Pons (tissue), 1 donor: ENCODE results near the gene NLK.
"Not testable (repeated sequence)": the region's sequence is repeated elsewhere in the genome, so short reads cannot be mapped to it uniquely, and the experiment has no call there.

Source experiments
- DNase-seq: peaks from one replicate; pipeline ENCODE4 v3.0.0-alpha.2; 2016; ENCODE audit warnings: low spot score

NLK gene

DNA sequence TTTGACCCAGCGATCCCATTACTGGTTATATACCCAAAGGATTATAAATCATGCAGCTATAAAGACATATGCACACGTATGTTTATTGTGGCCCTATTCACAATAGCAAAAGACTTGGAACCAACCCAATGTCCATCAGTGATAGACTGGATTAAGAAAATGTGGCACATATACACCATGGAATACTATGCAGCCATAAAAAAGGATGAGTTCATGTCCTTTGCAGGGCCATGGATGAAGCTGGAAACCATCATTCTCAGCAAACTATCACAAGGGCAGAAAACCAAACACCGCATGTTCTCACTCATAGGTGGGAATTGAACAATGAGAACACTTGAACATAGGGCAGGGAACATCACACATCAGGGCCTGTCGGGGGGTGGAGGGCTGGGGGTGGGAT is 112.9 kb downstream of the NLK start:
- not testable (repeated sequence) for DNase-seq

DNA sequence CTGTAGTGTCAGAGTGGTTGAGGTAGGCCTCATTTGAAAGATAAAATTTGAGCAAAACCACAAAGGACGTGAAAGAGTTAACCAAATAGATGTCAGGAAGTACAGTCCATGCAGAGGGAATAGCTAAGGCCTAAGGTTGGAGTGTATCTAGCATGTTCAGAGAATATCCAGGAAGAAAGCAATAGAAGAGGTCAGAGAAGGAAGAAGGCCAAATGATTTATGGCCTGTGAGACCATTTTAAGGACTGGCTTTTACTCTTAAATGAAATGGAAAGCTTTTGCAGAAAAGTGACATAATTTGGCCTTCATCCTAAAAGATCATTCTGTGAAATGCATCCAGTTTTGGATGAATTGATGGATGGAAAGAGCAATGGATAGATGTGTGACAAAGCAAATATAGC is 116.5 kb downstream of the NLK start:
- DNase-seq: no peak

DNA sequence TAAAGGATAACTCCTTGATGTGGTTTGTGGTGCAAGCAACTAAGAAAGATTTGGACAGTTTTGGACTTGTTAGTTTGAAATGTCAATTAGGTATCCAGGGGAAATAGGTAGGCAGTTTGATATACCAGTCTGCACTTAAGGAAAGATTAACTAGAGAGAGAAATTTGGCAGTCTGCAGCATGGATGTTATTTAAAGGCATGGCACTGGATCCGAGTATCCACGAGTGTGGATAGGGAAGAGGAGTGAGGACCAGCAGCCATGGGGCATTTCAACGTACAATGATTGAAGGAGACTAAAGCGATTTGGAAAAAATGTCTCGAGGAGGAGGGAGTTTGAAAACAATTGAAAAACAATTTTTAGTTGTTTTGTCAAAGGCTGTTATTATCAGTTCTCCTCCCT is 117.4 kb downstream of the NLK start:
- no peak for DNase-seq

DNA sequence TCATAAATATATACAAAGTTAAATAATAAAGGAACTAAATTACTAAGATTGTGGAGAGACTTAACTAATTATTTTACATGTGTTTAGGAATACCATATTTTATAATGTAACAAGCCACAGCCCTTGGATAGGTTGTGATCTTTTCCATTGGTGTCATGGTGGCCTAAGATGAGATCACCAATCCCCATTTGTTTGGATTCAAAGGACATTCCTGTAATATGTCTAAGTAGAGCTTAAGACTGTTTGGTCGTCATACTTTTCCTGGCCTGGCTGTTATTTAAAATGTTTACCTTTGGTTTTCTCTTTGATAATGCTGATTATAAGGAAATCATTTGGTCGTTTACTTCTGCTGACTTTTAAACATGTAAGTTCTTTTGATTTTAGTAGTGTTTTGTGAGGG is 118.1 kb downstream of the NLK start:
- no peak for DNase-seq

DNA sequence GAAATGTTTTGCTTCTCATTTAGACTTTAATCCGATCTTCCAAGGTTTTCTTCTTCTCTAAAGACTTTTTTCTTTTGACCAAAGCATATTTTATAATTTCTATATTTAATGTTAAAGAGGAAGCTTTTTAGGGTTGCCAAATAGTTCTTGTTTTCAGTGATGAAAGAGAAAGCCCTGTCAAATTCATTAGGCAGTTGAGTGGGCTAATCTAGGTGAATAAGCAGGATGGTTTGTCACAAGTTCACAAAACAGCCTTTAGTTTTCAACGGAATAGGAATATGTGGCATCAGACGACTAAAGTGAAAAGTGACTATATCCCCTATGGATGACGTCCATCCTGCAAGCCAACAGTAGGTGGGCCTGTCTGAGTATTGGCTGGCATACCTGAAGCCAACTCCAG is 118.8 kb downstream of the NLK start:
- no peak for DNase-seq

DNA sequence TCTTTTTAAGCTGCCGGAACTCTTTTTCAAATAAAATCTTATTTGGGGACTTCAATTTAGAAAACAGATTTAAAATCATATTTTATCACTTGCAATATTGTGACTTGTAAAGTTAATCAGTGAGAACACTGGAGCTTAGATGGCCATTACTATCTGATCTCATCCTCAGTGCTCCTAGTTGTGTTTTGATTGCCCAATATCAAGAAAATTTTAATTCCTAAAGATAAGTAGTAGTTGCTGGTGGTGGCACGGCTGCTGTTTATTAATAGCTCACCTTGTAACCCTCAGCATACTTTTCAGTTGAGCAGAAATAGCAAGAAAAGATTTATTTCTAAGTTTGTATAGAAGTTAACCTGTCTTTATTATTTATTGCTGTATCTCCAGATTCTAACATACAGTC is 124.0 kb downstream of the NLK start:
- DNase-seq: no peak

DNA sequence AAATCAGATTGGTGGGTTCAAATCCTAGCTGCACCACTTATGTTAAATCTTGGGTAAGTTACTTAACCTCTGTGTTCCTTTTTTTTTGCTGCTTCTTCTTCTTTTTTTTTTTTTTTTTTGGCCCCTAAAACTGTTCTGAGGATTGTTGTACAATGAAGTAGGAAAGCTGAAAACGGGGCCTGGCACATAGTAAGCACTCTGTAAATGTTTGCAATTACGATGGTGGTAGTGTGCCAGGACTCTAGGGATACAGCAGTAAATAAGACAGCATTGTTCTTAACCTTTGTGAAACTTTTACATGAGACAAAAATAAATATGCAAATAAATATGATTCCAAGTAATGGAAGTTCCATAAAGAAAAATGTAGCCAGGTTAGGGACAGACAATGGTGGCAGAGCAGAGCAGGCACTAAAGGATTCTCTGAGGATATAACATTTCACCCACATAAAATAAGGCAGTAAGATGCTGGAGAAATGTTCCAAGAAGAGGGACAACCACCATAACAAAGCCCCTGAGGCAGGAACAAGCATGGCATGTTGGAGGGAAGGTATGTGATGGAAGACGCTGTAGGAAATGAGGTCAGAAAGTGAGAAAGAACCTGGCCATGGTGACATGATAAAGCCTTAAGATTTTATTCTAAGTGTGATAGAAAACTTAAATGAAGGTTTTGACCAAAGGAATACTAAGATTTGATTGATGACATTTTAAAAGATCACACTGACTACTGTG is 127.3 kb downstream of the NLK start:
- no peak for DNase-seq

DNA sequence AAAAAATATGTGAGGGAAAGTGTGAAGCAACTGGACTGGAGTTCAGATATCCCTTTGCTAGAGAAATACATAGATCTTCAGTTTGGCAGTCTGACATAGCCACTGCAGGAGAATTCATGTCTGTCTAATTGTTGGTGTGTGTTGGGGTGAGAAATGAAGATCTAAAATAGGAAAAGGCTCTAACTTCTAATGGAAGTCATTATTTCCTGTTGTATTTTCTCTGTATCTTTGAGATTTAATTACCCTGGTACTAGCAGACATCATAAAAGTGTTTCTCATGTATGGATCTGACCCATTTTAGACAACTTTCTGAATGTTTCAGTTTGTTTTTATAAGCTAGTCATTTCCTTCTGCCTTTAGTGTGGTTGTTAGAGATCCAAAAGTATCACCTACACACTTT is 128.3 kb downstream of the NLK start:
- DNase-seq: no peak

DNA sequence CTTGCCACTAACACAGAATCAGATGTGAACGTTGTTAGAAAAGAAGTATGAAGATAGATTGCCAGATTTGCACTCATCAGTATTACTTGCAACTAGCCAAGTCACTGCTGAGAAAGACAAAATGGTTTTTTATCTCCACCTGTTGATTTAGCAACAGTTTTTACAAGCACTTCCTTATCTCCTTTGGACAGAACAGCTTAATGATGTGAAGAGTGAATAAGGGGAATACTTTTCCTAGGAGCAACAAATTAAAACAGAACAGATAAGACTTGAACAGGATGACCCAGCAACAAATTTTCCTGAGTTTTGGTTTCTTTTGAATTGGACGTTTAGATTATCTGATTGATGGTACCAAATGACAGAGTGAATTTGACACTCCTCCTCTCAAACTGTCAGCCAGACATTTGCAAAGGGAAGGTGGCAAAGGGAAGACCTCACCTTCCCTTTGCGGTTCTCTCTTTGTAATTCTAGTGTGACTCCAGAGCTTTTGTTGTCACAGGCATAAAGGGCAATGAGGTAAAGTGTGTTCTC is 130.6 kb downstream of the NLK start:
- no peak for DNase-seq

DNA sequence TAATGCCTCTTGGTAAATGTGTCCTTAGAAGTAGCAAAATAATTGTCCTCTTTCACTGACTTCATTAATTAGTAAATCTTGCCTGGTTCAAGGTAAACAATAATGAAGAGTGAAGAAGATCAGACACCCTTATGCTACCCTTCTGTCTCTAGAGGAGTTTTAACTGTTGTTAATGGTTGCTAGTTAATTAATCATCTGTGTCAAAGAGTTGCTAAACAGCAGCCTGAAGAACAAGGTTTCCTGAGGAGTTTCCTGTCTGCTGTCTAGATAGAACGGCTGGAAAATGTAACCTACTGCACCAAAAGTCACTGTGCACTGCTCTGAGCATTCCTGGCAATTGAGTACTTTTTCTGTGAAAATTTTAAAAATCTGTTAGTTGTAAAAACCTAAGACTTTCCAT is 131.3 kb downstream of the NLK start:
- no peak for DNase-seq

DNA sequence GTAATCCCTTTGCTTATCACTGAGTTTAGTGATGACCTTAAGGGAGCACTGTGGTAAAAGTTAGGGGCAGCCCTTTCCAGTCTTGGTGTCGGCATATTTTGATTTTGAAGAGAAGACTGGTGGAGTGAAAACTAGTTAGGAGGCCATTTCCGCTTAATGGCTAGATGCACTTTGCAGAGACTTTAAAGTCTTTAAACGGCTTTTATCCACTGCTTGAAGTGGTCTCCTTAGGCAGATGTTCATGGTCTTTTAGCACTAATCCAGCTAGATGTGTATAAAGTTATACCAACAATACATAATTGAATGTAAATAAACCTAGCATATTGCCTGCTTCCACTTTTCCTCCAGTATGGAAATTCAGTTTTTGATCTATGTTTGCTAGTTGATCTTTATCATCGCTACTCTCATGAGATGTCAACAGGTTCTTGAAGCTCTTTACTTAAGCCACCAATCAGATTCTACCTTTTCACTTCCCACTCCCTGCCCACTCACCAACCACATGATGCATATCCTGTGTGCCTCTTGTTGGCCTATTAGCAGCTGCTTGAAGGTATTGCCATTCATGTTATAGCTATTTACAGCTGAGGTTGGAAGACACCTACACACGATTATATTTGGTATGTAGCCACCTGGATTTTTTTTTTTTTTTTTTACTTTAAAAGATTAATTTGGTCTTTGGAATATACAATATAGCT is 132.0 kb downstream of the NLK start:
- DNase-seq: no peak

DNA sequence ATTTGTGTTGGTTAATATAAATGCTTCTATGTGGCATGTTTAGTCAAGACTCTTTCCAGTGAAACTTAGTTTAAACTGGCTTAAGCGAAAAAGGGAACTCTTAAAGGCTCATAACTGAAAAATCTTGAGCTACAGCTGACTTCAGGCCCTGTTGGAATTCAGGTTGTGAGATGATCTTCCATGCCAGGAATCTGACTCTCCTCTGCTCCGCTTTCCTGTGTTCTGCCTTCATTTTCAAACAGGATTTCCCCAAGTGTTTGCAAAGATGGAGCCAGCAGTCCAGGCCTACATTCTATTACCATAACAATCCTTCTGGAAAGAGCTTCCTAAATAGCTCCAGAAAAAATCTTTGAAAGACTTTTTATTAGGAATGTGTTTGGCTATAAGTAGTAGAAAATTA is 134.9 kb downstream of the NLK start:
- no peak for DNase-seq

DNA sequence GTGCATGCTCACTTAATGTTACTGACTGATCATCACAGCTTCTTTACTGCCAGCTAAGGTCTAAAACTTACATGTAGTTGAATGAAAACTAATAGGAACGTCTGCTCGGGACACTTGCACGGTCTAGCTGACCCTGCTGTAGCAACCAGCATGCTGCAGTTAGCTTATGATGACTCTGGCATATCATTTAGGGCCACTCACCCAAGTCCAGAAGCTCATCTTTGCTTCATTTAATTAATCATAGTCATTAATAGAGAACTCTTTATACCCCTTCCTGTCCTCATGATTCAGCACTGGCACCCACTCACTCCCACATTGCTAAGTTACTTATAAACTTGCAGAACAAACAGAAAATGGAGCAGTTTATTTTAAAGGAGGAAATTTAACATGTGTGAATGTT is 136.3 kb downstream of the NLK start:
- DNase-seq: no peak

DNA sequence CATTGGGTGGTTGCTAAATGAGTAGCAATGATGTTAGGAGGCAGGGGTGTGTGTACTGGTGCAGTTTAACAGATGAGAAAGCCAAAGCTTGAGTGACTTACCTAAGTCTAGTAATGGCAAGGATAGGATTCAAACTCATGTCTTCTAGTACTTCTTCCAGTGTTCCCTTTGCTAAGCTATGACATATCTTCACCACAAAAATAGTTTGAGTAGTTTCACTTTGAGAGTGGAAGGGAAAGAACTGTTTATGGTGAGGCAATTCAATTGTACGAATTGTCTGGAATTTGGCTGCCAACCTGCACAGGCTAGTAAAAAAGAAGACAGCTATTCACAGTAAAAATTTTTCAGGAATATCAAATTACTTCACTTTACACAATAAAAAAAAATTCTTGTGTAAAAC is 138.0 kb downstream of the NLK start:
- no peak for DNase-seq

DNA sequence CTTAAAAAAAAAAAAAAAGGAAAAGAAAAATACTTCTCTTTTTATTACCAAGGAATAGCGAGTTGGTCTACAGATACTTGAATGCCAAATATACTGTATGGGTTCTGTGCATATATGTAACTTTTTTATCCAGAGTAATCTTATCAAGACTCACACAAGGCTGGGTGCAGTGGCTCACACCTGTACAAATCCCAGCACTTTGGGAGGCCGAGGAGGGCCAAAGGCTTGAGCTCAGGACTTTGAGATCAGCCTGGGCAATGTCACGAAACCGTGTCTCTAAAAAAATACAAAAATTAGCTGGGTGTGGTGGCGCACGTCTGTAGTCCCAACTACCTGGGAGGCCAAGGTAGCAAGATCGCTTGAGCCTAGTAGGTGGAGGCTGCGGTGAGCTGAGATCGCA is 139.1 kb downstream of the NLK start:
- no peak for DNase-seq

DNA sequence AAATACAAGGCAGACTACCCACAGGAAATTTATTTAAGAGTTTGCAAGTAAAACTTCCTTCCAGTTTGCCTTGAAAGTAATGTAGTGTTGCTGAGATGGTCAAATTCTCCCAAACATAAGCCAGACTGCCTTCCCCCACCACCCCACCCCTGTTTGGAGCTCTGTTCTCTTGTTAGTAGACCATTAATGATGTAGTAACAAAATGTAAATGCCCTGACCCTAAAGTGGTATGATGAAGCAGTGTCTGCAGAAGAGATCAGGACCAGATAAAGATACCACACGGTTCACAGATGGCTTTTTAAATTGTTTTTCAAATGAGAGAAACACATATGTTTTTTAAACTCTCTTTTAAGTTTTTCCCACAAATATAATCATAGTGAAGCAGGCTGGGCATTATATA is 140.1 kb downstream of the NLK start:
- no peak for DNase-seq

DNA sequence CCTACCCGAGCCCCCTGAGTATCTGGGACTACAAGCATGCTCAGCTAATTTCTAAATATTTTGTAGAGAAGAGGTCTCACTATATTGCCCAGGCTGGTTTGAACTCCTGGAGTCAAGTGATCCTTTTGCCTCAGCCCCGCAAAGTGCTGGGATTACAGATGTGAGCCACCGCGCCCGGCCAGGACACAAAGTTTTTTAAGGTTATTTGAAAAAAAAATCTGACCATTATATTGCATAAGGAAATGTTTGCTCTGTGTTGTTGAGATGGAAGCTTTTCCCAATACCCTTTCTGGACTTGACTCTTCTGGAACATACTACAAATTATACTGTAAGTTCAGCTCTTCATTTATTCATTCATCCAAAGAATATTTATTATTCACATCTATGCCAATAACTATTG is 143.2 kb downstream of the NLK start:
- DNase-seq: no peak

DNA sequence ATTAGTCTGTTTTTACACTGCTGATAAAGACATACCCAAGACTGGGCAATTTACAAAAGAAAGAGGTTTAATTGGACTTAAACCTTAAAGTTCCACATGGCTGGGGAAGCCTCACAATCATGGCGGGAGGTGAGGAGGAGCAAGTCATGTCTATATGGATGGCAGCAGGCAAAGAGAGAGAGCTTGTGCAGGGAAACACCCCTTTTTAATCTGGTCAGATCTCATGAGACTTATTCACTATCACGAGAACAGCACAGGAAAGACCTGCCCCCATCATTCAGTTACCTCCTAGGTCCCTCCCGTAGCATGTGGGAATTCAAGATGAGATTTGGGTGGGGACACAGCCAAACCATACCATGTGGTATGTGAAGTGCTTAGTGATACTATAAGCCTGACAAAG is 144.0 kb downstream of the NLK start:
- DNase-seq: not testable (repeated sequence)

DNA sequence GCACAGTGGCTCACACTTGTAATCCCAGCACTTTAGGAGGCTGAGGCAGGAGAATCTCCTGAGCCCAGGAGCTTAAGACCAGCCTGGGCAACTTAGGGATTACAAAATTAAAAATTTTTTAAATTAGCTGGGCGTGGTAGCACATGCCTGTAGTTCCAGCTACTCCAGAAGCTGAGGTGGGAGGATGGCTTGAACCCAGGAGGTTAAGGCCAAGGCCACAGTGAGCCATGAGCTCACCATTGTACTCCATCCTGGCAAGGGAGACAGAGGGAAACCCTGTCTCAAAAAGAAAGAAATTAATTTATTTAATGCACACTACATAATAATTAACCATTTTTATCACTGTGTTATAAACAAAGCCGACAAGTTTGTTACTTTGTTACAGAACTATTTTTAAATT is 145.5 kb downstream of the NLK start:
- DNase-seq: no peak

DNA sequence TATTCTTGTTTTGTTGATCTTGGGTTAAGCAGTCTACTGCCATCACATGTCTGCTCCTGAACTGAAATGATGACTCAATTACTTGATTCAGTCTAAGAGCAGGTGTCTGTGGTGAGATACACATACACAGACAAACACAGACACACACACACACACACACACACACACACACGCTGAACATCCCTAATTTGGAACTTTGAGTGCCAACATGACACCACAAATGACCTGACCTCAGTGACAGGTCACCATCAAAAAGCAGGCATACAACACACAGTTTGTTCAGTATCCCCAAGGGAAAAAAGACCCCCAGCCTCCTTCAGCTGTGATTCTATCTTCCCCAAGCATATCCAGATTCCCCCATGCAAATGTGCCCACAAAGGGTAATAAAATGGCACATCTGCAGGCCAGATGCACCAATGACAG is 146.4 kb downstream of the NLK start:
- no peak for DNase-seq

DNA sequence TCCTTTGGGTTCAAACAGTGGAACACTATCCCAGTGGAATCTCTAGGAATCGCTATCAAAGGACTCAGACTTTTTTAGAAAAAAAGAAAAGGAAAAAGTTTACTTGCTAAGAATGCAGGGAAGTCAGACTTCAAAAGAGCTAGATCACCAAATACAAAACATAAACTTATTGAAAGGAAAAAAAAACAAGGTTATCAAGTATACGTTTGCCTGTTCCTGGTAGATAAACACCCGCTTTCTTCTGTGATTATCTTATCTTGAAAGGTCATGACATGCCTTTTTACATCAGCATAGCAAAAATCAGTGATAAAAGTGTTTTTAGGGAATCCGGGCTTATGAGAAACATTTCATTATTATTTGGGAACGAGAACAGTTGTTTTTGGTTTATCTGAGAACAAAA is 147.2 kb downstream of the NLK start:
- no peak for DNase-seq

DNA sequence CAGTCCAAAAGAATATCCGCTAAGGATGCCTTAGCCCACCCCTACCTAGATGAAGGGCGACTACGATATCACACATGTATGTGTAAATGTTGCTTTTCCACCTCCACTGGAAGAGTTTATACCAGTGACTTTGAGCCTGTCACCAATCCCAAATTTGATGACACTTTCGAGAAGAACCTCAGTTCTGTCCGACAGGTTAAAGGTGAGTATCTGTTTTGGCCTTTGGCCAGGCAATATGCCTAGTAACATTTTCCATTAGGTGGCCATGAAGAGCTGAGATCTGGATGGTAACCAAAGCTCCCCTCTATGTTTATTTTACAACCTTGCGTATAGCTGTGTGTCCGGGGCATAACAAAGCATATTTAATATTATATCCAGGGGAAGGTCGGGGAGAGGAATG is 148.5 kb downstream of the NLK start:
- DNase-seq: no peak

DNA sequence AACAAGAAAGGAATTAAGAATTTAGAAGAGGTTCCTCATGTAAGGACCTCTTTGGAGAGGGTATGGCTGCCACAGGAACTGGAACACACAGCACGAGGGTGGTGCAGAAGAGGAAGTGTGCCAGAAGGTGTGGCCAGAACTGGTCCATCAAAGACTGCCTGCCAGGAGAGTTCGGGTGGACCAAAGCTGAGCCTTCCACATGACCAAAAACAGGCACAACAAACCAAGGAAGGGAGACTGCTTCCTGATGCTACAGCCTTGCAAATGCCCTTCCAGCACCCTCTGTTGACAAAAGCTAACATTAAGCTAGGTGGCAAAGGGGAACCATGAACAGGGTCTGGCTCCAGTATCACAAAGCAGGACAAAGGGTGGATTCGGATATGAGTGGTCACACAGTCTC is 150.8 kb downstream of the NLK start:
- peak; percentile 69 for DNase-seq

DNA sequence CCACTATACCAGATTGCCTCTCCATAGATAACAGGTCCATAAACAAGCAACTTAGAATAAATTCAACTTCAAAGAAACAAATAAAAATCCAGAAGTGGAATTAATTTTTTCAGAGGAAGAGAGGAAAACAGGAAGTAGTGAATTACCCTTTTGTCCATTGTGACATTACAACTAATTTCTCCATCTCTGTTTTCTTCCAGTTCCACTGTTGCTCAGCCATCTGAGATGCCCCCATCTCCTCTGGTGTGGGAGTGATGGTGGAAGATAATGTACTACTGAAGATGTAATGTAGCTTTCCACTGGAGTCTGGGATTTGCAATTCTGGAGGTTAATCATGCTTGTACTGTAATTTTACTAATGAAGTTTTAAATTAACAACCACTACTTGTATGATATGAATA is 151.9 kb downstream of the NLK start:
- no peak for DNase-seq
